ENCODE measurements around the gene BIRC6. TPM values are rescaled to one million over a fixed set of nuclear protein-coding genes. Genes with fewer than 3 reads are reported as not detected.
"Not testable (repeated sequence)": the region's sequence is repeated elsewhere in the genome, so short reads cannot be mapped to it uniquely, and the experiment has no call there.

The BIRC6 gene, protein sequence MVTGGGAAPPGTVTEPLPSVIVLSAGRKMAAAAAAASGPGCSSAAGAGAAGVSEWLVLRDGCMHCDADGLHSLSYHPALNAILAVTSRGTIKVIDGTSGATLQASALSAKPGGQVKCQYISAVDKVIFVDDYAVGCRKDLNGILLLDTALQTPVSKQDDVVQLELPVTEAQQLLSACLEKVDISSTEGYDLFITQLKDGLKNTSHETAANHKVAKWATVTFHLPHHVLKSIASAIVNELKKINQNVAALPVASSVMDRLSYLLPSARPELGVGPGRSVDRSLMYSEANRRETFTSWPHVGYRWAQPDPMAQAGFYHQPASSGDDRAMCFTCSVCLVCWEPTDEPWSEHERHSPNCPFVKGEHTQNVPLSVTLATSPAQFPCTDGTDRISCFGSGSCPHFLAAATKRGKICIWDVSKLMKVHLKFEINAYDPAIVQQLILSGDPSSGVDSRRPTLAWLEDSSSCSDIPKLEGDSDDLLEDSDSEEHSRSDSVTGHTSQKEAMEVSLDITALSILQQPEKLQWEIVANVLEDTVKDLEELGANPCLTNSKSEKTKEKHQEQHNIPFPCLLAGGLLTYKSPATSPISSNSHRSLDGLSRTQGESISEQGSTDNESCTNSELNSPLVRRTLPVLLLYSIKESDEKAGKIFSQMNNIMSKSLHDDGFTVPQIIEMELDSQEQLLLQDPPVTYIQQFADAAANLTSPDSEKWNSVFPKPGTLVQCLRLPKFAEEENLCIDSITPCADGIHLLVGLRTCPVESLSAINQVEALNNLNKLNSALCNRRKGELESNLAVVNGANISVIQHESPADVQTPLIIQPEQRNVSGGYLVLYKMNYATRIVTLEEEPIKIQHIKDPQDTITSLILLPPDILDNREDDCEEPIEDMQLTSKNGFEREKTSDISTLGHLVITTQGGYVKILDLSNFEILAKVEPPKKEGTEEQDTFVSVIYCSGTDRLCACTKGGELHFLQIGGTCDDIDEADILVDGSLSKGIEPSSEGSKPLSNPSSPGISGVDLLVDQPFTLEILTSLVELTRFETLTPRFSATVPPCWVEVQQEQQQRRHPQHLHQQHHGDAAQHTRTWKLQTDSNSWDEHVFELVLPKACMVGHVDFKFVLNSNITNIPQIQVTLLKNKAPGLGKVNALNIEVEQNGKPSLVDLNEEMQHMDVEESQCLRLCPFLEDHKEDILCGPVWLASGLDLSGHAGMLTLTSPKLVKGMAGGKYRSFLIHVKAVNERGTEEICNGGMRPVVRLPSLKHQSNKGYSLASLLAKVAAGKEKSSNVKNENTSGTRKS (N-terminal part only)
- total RNA-seq, result 217 and 254 TPM in 2 replicates

DNA sequence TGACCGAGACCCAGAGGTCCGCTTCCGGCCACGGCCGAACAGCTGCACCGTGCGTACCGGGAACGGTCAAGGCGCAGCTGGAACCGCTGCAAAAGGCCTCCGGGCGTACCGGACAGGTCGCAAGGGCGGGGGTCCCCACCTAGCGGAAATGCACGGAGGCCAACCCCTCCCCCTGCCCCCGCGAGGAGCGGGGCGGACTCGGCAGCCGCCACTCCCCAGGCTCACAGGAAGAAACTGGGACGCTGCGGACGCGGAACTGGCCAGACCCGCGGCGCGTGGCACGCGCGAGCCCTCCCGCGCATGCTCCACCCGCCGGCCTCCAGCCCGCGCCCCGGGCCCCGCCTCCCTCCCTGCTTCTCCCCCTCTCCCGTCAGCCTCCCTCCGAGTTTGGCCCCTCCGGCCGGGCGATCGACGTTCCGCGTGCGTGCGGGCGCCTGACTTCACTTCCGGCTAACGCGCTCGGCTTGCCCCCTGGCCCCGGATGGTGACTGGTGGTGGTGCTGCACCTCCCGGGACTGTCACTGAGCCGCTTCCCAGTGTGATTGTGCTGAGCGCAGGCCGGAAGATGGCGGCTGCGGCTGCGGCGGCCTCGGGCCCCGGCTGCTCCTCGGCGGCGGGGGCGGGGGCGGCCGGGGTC, at the start of gene BIRC6:
BIRC6 (plus strand) TSS at position 343 of the 637 bp plus-strand sequence; CDS start at position 482, 139 bp downstream.
- DNase-seq, result peak; percentile 98

DNA sequence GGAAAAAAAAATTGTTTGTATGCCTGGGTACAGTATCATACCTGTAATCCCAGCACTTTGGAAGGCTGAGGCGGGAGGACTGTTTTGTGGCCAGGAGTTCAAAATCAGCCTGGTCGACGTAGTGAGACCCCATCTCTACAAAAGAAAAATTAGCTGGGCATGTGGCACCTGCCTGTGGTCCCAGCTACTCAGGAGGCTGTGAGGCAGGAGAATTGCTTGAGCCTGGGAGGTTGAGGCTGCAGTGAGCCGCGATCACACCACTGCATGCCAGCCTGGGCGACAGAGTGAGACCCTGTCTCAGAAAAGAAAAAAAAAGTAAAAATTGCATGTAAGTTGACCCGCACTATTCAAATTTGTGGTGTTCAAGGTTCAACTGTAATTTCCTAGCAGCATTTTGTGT, 46.2 kb upstream of the BIRC6 start:
- DNase-seq, result no peak

DNA sequence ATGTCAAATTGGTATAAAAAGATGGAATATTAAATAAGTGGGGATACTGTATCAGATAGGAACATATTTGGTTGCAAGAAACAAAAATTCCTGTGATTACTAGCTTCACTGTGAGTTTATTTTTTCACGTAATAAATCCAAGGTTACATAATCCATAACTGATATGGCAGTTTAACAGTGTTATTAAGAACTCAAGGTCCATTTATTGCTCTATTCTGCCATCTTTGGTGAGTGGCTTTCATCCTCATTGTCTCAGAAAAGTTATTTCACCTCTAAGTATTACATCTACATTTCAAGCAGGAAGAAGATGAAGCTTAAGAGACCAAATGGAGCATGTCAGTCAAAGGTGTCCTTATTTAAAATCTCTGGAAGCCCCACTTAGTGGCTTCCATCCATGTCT, 41.9 kb upstream of the BIRC6 start:
- no peak for DNase-seq

DNA sequence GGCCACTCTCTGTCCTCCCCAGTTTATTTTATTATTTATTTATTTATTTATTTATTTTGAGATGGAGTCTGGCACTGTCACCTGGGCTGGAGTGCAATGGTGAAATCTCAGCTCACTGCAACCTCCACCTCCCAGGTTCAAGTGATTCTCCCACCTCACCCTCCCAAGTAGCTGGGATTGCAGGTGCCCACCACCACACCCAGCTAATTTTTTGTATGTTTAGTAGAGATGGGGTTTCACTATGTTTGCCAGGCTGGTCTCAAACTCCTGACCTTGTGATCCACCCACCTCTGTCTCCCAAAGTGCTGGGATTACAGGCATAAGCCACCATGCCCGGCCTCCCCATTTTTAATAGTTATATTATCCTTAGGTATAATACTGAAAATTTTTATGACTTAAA, 28.1 kb upstream of the BIRC6 start:
- not testable (repeated sequence) for DNase-seq

DNA sequence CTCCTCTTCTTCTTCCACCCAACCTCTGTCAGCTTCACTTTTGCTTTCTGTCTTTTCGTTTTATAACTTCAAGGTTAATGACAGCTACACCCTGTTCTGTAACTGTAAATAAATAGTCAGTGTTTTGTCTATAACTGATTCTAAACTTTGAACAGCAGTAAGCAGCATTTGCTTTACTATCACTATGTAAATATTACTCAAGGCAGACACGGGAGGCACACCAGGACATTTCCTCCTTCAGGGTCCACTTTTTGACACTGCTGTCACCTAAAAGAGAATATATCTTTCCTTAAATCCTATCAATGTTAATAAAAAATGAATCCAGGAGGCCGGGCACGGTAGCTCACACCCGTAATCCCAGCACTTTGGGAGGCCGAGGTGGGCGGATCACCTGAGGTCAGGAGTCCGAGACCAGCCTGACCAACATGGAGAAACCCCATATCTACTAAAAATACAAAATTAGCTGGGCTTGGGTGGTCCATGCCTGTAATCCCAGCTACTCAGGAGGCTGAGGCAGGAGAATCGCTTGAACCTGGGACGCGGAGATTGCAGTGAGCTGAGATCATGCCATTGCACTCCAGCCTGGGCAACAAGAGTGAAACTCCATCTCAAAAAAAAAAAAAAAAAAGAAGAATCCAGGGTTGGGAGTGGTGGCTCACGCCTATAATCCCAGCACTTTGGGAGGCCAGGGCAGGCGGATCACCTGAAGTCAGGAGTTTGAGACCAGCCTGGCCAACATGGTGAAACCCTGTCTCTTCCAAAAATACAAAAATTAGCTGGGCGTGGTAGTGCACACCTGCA, 27.4 kb upstream of the BIRC6 start:
- DNase-seq, result not testable (repeated sequence)

DNA sequence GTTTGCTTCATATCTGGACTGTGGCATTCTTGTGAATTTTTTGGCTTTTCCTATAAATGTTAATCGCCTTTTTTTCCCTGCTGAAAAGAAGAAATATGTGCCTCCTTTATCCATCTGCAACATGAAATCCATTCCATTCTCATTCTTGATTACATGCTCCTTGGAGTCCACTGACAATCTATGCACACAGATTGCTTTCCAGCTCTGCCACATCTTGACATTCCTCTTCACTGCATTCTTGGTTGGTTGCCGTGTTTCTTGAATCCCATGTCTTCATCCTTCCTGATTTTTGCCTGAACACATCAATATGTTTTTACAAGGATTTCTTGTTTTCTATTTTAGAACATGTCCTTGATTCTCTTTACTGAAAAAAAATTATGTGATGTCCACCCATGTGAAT, 26.7 kb upstream of the BIRC6 start:
- DNase-seq, result no peak

DNA sequence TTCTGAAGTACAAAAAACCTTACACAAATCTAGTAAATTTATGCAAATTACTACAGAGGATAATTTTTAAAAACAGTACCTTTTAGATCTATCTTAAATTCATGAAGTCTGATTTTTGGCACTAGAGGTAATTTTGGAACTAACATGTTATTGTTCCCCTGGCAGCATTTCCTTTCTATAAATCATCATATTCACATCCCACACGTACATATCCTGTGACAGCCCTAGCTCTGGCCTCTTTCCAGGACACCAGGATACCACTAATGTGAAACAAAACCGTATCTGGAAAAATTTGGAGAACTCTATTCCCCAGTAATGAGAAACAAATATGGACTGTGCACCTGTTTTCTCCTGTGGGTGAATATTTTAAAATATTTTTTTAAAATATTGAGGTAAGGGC, 14.0 kb upstream of the BIRC6 start:
- peak; percentile 97 for DNase-seq

DNA sequence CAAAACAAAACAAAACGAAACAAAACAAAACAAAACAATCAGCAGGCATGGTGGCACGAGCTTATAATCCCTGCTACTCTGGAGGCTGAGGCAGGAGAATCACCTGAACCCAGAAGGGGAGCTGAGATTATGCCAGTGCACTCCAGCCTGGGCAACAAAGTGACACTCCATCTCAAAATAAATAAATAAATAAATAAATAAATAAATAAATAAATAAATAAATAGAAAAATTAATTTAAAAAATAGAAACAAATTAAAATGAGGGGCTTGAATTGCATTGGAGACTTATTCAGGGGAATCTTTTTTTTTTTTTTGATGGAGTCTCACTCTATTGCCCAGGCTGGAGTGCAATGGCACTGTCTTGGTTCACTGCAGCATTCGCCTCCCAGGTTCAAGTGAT, 6.0 kb upstream of the BIRC6 start:
- DNase-seq, result not testable (repeated sequence)

DNA sequence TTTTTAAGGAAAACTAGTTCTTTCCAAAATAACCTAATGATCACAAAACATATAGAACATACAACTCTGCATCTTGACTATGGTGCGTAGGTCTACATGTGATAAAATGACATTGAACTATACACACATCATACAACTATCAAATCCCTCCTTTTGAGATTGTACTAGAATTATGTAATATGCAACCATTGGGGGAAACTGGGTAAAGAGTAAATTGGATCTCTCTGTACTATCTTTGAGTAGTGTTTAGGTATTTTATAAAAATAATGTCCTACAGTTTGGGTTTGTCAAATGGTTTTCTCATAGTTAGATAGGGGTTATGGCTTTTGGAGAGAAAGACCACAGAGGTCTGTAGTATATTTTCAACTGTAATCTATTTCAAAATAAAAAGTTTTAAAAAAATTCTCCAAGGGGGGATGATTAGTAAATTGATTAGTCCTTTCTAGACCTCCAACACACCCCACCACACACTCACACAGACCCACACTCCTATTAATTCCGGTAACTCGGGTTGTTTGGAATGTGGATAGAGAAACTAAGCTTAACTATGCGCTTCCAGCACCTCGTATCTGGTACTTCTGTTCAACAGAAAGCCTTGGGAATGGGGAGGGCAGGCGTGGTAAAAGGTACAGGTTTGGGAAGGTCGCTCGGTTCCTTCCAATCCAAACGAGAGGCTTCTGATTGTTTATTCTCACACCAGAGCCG, 695 bp upstream of the BIRC6 start:
- DNase-seq, result no peak

DNA sequence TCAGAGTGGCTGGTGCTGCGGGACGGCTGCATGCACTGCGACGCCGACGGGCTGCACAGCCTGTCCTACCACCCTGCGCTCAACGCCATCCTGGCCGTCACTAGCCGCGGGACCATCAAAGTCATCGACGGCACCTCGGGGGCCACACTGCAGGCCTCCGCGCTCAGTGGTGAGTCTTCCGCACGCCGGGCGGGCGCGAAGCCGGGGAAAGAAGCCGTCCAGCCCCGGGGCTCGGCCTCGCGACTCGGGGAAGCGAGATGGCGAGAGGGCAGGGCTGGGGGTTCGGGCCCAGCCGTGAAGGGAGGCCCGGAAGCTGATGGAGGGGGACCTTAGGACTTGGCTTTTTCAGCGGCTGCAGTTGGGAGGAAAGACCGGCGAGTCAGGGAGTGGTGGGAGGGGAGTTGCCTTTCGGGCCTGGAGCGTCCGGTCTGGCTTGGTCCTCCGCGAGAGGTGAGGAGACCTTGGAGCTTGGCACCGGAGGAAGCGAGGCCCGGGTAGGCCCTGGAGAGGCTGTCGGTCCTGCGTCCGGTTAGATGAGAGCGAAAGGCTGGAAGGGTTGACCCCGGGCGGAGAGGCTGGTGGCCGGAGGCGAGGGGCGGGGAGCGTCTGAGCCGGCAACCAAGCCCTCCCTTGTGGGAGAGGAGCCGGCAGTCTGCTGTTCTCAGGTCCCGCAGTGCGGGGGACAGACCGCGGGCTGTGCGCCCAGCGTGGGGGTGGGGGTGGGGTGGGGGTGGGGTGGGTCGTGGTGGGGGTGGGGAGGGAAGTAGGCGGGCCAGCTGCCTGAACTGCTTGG, 691 bp downstream of the BIRC6 start:
- DNase-seq, result peak; percentile 59

DNA sequence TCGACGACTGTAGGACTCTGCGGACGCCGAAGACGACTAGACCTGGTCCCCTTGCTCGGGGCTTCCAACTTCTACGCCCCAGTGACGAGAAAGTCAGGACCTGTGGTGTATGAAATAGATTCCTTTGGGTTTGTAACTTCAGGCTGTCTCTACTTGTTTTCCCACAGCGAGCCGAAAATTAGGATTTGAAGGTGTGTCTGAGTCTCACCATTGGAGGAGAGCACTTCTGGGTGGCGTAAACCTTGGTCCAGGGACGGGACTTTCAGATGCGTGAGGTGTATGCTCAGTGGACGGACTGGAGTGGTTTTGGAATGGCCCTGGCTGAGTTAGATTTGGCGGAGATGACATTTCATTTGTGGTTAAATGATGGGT, 1.3 kb downstream of the BIRC6 start:
- DNase-seq, result peak; percentile 41

DNA sequence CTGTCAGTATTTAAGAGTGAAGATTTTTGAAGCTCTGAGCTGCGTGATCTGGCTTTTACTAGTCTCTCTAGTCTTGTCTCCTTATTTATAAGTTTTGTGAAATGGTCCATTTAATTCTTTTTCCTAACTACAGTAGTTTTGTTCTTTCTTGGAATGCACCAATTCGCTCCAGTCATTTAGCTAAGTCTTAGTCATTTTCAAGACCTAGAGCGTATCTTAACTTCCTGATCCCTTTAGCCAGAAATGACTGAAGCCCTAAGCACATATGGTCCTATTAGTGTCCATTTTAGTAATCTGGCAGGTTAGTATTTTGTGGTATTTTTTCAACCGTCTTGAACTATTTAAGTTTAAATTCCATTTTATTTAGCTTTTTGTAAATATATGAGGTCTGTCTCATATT, 3.6 kb downstream of the BIRC6 start:
- DNase-seq, result no peak

DNA sequence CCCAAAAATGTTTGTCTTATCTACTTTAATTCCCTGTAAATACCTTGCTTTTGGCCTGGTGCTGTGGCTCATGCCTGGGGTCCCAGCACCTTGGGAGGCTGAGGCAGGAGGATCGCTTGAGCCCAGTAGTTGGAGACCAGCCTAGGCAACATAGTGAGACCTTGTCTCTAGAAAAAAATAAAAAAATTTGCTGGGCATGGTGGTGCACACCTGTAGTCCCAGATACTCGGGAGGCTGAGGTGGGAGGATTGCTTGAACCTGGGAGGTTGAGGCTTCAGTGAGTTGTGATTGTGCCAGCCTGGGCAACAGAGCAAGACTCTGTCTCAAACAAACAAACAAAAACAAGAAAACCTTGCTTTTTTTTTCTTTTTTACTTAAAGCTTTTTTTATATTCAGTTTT, 6.2 kb downstream of the BIRC6 start:
- not testable (repeated sequence) for DNase-seq

DNA sequence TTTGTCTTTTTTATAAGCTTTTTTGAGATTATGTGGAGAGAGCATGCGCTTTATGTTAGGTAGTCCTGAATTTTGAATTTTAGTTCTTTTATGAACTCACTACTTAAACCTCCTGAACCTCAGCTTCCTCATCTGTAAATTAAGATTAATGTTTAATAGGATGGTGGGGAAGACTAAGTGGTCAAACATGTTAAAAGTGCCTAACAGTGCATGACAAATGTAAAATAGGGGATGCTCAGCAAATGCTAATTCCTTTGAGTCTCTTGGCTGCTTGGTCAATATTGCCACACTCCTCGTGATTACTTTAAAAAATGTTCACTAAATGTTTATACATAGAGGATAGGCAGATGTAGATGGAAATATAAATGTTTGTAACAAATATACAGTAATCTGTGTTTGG, 6.8 kb downstream of the BIRC6 start:
- no peak for DNase-seq

DNA sequence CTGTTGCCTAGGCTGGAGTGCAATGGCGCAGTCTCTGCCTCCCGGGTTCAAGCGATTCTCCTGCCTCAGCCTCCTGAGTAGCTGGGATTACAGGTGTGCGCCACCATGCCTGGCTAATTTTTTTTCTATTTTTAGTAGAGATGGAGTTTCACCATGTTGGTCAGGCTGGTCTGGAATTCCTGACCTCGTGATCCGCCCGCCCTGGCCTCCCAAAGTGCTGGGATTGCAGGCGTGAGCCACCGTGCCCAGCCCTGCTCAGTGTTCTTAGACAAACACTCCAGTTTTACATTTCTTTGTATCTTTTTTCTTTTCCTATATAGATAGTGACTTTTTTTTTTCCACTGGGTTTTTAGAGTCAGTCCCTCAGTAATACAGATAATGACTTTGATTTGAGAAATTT, 7.5 kb downstream of the BIRC6 start:
- DNase-seq, result not testable (repeated sequence)

DNA sequence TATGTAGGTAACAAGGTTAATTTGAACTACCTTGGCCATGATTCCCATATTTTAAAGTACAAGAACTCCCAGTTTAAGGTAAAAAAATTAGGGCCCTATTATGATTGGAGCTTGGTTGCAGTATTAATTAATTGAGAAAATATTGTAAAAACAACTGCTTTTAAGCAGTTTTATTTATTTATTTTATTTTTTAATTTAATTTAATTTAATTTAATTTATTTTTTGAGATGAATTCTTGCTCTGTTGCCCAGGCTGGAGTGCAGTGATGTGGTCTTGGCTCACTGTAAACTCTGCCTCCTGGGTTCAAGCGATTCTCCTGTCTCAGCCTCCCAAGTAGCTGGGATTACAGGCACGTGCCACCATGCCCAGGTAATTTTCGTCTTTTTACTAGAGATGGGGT, 8.9 kb downstream of the BIRC6 start:
- not testable (repeated sequence) for DNase-seq

DNA sequence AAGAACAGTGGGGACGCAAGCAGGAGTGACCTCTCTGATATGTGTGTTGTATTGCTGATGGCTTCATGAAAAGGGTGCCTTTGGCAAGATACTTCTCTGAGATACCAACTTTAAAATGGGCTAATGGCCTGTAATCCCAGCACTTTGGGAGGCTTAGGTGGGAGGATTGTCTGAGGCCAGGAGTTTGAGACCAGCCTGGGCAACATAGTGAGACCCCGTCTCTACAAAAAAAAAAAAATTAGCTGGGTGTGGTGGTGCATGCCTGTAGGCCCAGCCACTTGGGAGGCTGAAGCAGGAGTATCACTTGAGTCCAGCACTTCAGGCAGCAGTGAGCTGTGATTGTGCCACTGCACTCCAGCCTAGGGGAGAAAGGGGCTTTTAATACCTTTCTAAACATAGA, 9.8 kb downstream of the BIRC6 start:
- DNase-seq, result no peak

DNA sequence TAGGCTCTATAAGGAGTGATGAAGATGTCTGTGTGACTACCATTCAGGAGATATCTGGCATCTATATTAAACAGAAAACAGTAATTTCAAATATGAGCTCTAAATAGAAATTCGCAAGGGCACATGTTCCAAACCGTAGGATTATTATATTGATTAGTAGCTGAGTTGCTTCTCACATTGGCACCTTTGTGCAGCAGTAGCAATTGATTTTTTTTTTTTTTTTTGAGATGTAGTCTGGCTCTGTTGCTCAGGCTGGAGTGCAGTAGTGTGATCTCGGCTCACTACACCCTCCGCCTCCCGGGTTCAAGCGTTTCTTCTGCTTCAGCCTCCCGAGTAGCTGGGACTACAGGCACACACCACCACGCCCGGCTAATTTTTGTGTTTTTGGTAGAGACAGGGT, 12.4 kb downstream of the BIRC6 start:
- DNase-seq, result no peak

DNA sequence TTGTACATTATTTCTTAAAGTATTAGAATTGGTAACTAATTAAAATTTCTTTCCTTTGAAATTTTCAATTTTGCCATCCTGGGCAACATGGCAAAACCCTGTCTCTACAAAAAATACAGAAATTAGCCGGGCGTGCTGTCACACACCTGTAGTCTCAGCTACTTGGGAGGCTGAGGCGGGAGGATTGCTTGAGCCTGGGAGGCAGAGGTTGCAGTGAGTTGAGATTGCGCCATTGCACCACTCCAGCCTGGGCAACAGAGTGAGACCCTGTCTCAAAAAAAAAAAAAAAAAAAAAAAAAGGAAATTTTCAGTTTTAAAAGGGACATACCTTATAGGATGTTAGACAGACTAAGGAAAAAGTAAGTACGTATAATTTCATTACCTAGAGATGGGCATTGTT, 14.1 kb downstream of the BIRC6 start:
- DNase-seq, result not testable (repeated sequence)
